ENCODE measurements around the gene CNTN2. TPM values are rescaled to one million over a fixed set of nuclear protein-coding genes. Genes with fewer than 3 reads are reported as not detected.

Gene CNTN2
- total and polyA plus RNA-seq, 10 donors = 0.02 to 2.6 (median 0.13) TPM; not detected in 3

DNA sequence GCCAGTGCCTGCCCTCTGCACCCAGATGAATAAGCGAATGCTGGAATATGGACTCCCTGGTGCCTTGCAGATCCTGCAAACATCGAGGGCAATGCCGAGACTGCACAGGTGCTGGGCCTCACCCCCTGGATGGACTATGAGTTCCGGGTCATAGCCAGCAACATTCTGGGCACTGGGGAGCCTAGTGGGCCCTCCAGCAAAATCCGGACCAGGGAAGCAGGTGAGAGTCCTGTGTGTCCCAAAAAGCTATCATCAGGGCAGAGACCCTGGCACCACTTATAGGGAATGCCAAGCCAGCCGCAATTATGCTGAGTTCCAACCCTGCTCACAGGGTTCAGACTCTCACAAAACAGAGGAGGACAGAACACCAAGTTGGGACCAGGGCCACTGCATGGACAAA, 24.0 kb downstream of the CNTN2 start:
- Histone ChIP-seq H3K27ac (no peak overlapping the region), H3K9me3 (no peaks in the 10 kb centered on the region), H3K4me1 (peaks cover 0 to under 1% (median 0%) of the 10 kb centered on the region in 6 donors), H3K27me3 (replicated peaks in 1 of 7) (no peaks in the 10 kb centered on the region), H3K4me3 (no peak overlapping the region), H3K36me3 (no peaks in the 10 kb centered on the region)
- intact Hi-C loops (cut with DNase I; ENCODE audit: low total_unique reads) = no loop called here
- WGBS, 5 donors = 90 to 96% (median 93%) methylated on average over 5 to 6 of the region's 6 CpGs
- TF ChIP-seq, protein P1, sequence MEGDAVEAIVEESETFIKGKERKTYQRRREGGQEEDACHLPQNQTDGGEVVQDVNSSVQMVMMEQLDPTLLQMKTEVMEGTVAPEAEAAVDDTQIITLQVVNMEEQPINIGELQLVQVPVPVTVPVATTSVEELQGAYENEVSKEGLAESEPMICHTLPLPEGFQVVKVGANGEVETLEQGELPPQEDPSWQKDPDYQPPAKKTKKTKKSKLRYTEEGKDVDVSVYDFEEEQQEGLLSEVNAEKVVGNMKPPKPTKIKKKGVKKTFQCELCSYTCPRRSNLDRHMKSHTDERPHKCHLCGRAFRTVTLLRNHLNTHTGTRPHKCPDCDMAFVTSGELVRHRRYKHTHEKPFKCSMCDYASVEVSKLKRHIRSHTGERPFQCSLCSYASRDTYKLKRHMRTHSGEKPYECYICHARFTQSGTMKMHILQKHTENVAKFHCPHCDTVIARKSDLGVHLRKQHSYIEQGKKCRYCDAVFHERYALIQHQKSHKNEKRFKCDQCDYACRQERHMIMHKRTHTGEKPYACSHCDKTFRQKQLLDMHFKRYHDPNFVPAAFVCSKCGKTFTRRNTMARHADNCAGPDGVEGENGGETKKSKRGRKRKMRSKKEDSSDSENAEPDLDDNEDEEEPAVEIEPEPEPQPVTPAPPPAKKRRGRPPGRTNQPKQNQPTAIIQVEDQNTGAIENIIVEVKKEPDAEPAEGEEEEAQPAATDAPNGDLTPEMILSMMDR (IDR thresholded peaks at IDR 0.05 in 8 of 11, conservative IDR thresholded peaks at IDR 0.05 in 3 of 11) = no peak
- TF ChIP-seq POLR2A (IDR thresholded peaks at IDR 0.05) (no peak), POLR2AphosphoS5 (IDR thresholded peaks at IDR 0.05) (no peak)
- DNase-seq = no peak

DNA sequence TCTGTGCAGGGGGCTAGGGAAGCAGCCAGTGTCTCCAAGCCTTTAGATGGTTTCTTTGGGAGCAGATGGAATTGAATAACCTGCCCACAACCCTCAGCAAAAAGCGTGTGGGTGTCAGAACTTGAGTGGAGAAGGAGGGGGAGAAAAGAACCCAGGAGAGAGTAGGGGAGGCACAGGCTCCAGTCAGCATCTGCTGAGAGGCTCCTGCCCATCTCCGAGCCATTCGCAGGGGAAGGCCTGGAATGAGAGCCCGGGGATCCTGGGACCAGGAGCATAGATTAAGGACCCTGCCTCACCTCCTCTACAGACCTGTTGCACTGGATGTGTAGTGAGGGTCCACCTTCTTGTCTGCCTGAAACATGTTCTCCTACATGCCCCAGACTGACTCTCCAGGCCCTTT, 25.0 kb downstream of the CNTN2 start:
- no peaks in the 10 kb centered on the region for H3K27me3 ChIP-seq (replicated peaks in 1 of 7)
- no peaks in the 10 kb centered on the region for H3K9me3 ChIP-seq
- WGBS, 5 donors = 74 to 94% (median 91%) methylated on average over 4 of the region's 4 CpGs
- no peaks in the 10 kb centered on the region for H3K36me3 ChIP-seq
- no peak overlapping the region for H3K4me3 ChIP-seq
- H3K27ac ChIP-seq = no peak overlapping the region
- no peak for DNase-seq
- no peaks in the 10 kb centered on the region for H3K4me1 ChIP-seq
- TF ChIP-seq, protein P1 (IDR thresholded peaks at IDR 0.05 in 8 of 11, conservative IDR thresholded peaks at IDR 0.05 in 3 of 11) = no peak
- no peak for TF ChIP-seq POLR2AphosphoS5 (IDR thresholded peaks at IDR 0.05)
- TF ChIP-seq POLR2A (IDR thresholded peaks at IDR 0.05) = no peak
- intact Hi-C loops (cut with DNase I; ENCODE audit: low total_unique reads) = no loop called here

DNA sequence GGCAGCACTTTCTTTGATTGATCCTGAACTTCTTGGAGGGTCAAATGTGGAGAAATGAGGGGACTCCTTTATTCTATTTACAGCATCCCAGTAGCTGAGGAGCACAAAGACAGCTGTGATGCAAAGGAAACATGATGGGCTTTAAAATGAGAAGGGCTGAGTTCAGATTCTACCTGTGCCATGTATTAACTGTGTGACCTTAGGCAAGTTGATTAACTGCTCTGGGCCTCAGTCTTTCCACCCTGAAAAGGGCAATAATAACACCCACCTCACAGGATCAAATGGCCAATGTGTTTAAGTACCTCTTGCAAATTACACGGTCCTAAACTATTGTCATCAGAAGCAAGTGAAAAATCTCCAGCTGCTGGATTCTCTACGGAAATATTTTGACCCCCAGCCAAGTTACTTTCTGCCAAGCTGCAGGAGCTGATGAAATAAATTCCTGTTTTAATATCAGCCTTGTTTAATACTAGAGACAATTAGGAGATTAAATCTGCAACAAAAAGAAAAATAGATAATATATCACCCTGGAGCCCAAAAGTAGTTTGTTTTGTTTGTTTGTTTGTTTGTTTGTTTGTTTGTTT, 25.5 kb downstream of the CNTN2 start:
- TF ChIP-seq POLR2A (IDR thresholded peaks at IDR 0.05) (no peak), POLR2AphosphoS5 (IDR thresholded peaks at IDR 0.05) (no peak)
- TF ChIP-seq, protein P1 (IDR thresholded peaks at IDR 0.05 in 8 of 11, conservative IDR thresholded peaks at IDR 0.05 in 3 of 11) = no peak
- no peaks in the 10 kb centered on the region for H3K36me3 ChIP-seq
- no peaks in the 10 kb centered on the region for H3K4me1 ChIP-seq
- no peak overlapping the region for H3K4me3 ChIP-seq
- no peak overlapping the region for H3K27ac ChIP-seq
- no peaks in the 10 kb centered on the region for H3K27me3 ChIP-seq (replicated peaks in 1 of 7)
- H3K9me3 ChIP-seq = no peaks in the 10 kb centered on the region
- 63 to 81% (median 74%) methylated on average over 2 of the region's 2 CpGs for WGBS, 5 donors
- DNase-seq = no peak
- intact Hi-C loops (cut with DNase I; ENCODE audit: low total_unique reads) = no loop called here

DNA sequence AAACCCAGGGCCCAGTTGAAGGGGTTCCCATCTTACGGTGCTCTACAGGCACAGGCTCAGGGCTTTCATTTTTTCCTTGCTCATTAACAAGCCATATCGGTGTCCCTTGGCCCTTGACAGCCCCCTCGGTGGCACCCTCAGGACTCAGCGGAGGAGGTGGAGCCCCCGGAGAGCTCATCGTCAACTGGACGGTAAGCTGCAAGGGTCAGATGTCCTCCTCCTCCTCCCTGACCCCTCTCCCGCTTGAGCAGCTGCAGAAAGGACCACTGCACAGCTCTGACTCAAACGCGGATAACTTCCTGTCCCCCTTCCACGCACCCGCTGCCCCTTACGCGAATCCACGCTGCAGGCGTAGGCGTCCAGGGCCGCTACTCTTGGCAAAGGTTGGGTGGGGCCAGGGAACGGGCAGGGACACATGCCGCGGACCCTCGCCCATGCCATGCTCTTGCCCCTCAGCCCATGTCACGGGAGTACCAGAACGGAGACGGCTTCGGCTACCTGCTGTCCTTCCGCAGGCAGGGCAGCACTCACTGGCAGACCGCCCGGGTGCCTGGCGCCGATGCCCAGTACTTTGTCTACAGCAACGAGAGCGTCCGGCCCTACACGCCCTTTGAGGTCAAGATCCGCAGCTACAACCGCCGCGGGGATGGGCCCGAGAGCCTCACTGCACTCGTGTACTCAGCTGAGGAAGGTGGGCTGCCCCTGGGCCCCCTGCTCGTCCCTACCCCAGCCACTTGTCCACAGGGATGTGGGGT, 26.5 kb downstream of the CNTN2 start:
- intact Hi-C loops (cut with DNase I; ENCODE audit: low total_unique reads) = no loop called here
- H3K9me3 ChIP-seq = no peaks in the 10 kb centered on the region
- H3K4me3 ChIP-seq = no peak overlapping the region
- WGBS, 5 donors = 78 to 86% (median 80%) methylated on average over 20 to 42 of the region's 42 CpGs
- TF ChIP-seq, protein P1 (IDR thresholded peaks at IDR 0.05 in 8 of 11, conservative IDR thresholded peaks at IDR 0.05 in 3 of 11) = no peak
- TF ChIP-seq POLR2AphosphoS5 (IDR thresholded peaks at IDR 0.05) (no peak), POLR2A (IDR thresholded peaks at IDR 0.05) (no peak)
- peak; percentile 45 for DNase-seq
- no peaks in the 10 kb centered on the region for H3K27me3 ChIP-seq (replicated peaks in 1 of 7)
- H3K4me1 ChIP-seq = no peaks in the 10 kb centered on the region
- no peak overlapping the region for H3K27ac ChIP-seq
- H3K36me3 ChIP-seq = no peaks in the 10 kb centered on the region

All from spleen (tissue), 11 donors.